SK-N-SH treated with all-trans-retinoic acid at 6 μM for 48 hours (cell line): ENCODE results near the gene RERE.

ENCODE experiments used
- CSDC2 ChIP-seq: fragments of 250-450 bp; sonication (Bioruptor Pico); IDR thresholded peaks from 2 replicates; pipeline ENCODE4 v1.5.0; 2020; ENCODE audit warnings: mild to moderate bottlenecking, moderate library complexity
- GLIS3 ChIP-seq: fragments of 250-450 bp; sonication (Bioruptor Pico); IDR thresholded peaks from 2 replicates; pipeline ENCODE4 v1.5.0; 2020; ENCODE audit warnings: mild to moderate bottlenecking, moderate library complexity
- ISL1 ChIP-seq: fragments of 250-450 bp; sonication (Bioruptor Pico); IDR thresholded peaks from 2 replicates; pipeline ENCODE4 v2.1.2; 2022; ENCODE audit warnings: mild to moderate bottlenecking, moderate library complexity
- TCF4 ChIP-seq: fragments of 250-450 bp; sonication (Bioruptor Pico); IDR thresholded peaks from 2 replicates; pipeline ENCODE4 v1.8.0; 2021; ENCODE audit warnings: mild to moderate bottlenecking, moderate library complexity, borderline replicate concordance
- ZFP3 ChIP-seq: fragments of 250-450 bp; sonication (Bioruptor Pico); IDR thresholded peaks from 2 replicates; pipeline ENCODE4 v1.5.0; 2020; ENCODE audit warnings: mild to moderate bottlenecking, moderate library complexity
- ZFP30 ChIP-seq: fragments of 450-650 bp; formaldehyde crosslinking; IDR thresholded peaks from 2 replicates; pipeline ENCODE4 v1.5.0; 2022; ENCODE audit warnings: mild to moderate bottlenecking, moderate library complexity
- ZNF70 ChIP-seq: fragments of 450-650 bp; formaldehyde crosslinking; IDR thresholded peaks from 2 replicates; pipeline ENCODE4 v1.5.0; 2020; ENCODE audit warnings: mild to moderate bottlenecking, moderate library complexity
- ZNF8 ChIP-seq: fragments of 450-650 bp; formaldehyde crosslinking; IDR thresholded peaks from 2 replicates; pipeline ENCODE4 v1.5.0; 2020; ENCODE audit warnings: mild to moderate bottlenecking, moderate library complexity
- TF ChIP-seq, protein P1 (sequence below): fragments of 250-450 bp; sonication (Bioruptor Pico); IDR thresholded peaks from 2 replicates; pipeline ENCODE4 v1.8.0; 2020; ENCODE audit warnings: mild to moderate bottlenecking, moderate library complexity, borderline replicate concordance
- TF ChIP-seq, protein P2 (sequence below): fragments of 250-450 bp; sonication (Bioruptor Pico); IDR thresholded peaks from 2 replicates; pipeline ENCODE4 v1.5.1; 2021; ENCODE audit warnings: mild to moderate bottlenecking, moderate library complexity
- TF ChIP-seq, protein P3 (sequence below): fragments of 250-450 bp; sonication (Bioruptor Pico); IDR thresholded peaks from 2 replicates; pipeline ENCODE4 v1.5.0; 2020; ENCODE audit warnings: mild to moderate bottlenecking, moderate library complexity
- TF ChIP-seq, protein P4 (sequence below): fragments of 250-450 bp; sonication (Bioruptor Pico); IDR thresholded peaks from 2 replicates; pipeline ENCODE4 v1.8.0; 2021; ENCODE audit warnings: low read depth, mild to moderate bottlenecking, moderate library complexity, borderline replicate concordance

DNA sequence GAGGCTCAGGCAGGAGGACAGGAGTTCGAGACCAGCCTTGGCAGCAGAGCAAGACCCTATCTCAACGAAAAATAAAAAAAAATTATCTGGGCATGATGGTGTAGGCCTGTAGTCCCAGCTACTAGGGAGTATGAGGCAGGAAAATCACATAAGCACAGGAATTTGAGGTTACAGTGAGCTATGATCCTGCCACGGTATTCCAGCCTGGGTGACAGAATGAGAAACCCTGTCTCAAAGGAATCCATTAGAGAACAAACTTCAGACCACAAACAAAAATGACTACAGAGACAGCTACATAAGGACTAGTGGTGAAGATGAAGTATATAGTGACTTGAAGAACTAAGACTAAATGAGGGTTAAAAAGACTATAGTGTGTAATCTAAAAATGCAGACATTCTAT lies 233.1 kb downstream of the RERE start:
- TF ChIP-seq, protein P1, sequence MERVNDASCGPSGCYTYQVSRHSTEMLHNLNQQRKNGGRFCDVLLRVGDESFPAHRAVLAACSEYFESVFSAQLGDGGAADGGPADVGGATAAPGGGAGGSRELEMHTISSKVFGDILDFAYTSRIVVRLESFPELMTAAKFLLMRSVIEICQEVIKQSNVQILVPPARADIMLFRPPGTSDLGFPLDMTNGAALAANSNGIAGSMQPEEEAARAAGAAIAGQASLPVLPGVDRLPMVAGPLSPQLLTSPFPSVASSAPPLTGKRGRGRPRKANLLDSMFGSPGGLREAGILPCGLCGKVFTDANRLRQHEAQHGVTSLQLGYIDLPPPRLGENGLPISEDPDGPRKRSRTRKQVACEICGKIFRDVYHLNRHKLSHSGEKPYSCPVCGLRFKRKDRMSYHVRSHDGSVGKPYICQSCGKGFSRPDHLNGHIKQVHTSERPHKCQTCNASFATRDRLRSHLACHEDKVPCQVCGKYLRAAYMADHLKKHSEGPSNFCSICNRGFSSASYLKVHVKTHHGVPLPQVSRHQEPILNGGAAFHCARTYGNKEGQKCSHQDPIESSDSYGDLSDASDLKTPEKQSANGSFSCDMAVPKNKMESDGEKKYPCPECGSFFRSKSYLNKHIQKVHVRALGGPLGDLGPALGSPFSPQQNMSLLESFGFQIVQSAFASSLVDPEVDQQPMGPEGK (CRISPR knock-in tag): no peak
- TF ChIP-seq ZFP3 (CRISPR knock-in tag) (no peak), ISL1 (CRISPR knock-in tag) (no peak), CSDC2 (CRISPR knock-in tag) (no peak), ZNF8 (CRISPR knock-in tag) (no peak), ZNF70 (CRISPR knock-in tag) (no peak), ZFP30 (no peak), GLIS3 (CRISPR knock-in tag) (no peak), TCF4 (CRISPR knock-in tag) (no peak)
- TF ChIP-seq, protein P2, sequence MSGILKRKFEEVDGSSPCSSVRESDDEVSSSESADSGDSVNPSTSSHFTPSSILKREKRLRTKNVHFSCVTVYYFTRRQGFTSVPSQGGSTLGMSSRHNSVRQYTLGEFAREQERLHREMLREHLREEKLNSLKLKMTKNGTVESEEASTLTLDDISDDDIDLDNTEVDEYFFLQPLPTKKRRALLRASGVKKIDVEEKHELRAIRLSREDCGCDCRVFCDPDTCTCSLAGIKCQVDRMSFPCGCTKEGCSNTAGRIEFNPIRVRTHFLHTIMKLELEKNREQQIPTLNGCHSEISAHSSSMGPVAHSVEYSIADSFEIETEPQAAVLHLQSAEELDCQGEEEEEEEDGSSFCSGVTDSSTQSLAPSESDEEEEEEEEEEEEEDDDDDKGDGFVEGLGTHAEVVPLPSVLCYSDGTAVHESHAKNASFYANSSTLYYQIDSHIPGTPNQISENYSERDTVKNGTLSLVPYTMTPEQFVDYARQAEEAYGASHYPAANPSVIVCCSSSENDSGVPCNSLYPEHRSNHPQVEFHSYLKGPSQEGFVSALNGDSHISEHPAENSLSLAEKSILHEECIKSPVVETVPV (CRISPR knock-in tag): no peak
- TF ChIP-seq, protein P3, sequence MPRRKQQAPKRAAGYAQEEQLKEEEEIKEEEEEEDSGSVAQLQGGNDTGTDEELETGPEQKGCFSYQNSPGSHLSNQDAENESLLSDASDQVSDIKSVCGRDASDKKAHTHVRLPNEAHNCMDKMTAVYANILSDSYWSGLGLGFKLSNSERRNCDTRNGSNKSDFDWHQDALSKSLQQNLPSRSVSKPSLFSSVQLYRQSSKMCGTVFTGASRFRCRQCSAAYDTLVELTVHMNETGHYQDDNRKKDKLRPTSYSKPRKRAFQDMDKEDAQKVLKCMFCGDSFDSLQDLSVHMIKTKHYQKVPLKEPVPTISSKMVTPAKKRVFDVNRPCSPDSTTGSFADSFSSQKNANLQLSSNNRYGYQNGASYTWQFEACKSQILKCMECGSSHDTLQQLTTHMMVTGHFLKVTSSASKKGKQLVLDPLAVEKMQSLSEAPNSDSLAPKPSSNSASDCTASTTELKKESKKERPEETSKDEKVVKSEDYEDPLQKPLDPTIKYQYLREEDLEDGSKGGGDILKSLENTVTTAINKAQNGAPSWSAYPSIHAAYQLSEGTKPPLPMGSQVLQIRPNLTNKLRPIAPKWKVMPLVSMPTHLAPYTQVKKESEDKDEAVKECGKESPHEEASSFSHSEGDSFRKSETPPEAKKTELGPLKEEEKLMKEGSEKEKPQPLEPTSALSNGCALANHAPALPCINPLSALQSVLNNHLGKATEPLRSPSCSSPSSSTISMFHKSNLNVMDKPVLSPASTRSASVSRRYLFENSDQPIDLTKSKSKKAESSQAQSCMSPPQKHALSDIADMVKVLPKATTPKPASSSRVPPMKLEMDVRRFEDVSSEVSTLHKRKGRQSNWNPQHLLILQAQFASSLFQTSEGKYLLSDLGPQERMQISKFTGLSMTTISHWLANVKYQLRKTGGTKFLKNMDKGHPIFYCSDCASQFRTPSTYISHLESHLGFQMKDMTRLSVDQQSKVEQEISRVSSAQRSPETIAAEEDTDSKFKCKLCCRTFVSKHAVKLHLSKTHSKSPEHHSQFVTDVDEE (CRISPR knock-in tag): no peak
- TF ChIP-seq, protein P4, sequence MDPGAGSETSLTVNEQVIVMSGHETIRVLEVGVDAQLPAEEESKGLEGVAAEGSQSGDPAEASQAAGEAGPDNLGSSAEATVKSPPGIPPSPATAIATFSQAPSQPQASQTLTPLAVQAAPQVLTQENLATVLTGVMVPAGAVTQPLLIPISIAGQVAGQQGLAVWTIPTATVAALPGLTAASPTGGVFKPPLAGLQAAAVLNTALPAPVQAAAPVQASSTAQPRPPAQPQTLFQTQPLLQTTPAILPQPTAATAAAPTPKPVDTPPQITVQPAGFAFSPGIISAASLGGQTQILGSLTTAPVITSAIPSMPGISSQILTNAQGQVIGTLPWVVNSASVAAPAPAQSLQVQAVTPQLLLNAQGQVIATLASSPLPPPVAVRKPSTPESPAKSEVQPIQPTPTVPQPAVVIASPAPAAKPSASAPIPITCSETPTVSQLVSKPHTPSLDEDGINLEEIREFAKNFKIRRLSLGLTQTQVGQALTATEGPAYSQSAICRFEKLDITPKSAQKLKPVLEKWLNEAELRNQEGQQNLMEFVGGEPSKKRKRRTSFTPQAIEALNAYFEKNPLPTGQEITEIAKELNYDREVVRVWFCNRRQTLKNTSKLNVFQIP (CRISPR knock-in tag): no peak
